Stimulated activated CD4-positive, alpha-beta T cell treated with anti-CD3 and anti-CD28 coated beads, Interleukin-4, amount 100 ng/mL, for 1 hour (primary cell): ENCODE data around the gene ZBTB20.

Experiments
- DNase-seq: peaks from one replicate; pipeline ENCODE4 v3.0.0-alpha.2; 2020

The ZBTB20 gene

GRCh38 chr3:115004201-115005140 is 142.6 kb downstream of the ZBTB20 start:
- DNase-seq = no peak

- no peak for DNase-seq
These were observed 148.0 kb downstream of the ZBTB20 start for GRCh38 chr3:114998971-114999579.

GRCh38 chr3:114994554-114995341 is 152.3 kb downstream of the ZBTB20 start:
- DNase-seq = no peak

GRCh38 chr3:114985776-114986175 is 161.3 kb downstream of the ZBTB20 start:
- no peak for DNase-seq

GRCh38 chr3:114983248-114983647 is 163.8 kb downstream of the ZBTB20 start:
- DNase-seq = no peak

GRCh38 chr3:114974387-114974786 is 172.7 kb downstream of the ZBTB20 start:
- no peak for DNase-seq

GRCh38 chr3:114973536-114973935 is 173.6 kb downstream of the ZBTB20 start:
- DNase-seq = no peak

- no peak for DNase-seq
These were observed 179.9 kb downstream of the ZBTB20 start for GRCh38 chr3:114967168-114967567.

GRCh38 chr3:114962189-114962588 is 184.9 kb downstream of the ZBTB20 start:
- DNase-seq = no peak

GRCh38 chr3:114958930-114959329 is 188.2 kb downstream of the ZBTB20 start:
- DNase-seq = no peak

GRCh38 chr3:114953800-114954199 is 193.3 kb downstream of the ZBTB20 start:
- no peak for DNase-seq

- no peak for DNase-seq
These were observed 193.8 kb downstream of the ZBTB20 start for GRCh38 chr3:114953215-114953799.

GRCh38 chr3:114942773-114943172 is 204.3 kb downstream of the ZBTB20 start:
- no peak for DNase-seq

- no peak for DNase-seq
These were observed 205.3 kb downstream of the ZBTB20 start for GRCh38 chr3:114941626-114942309.

- no peak for DNase-seq
These were observed 207.2 kb downstream of the ZBTB20 start for GRCh38 chr3:114939920-114940319.

GRCh38 chr3:114933407-114933806 is 213.7 kb downstream of the ZBTB20 start:
- DNase-seq = no peak

- DNase-seq = no peak
These were observed 216.9 kb downstream of the ZBTB20 start for GRCh38 chr3:114929971-114930732.

GRCh38 chr3:114928989-114929640 is 218.0 kb downstream of the ZBTB20 start:
- no peak for DNase-seq

- DNase-seq = no peak
These were observed 242.5 kb downstream of the ZBTB20 start for GRCh38 chr3:114904633-114905032.

GRCh38 chr3:114903213-114903612 is 243.9 kb downstream of the ZBTB20 start:
- DNase-seq = no peak

GRCh38 chr3:114902691-114903101 is 244.4 kb downstream of the ZBTB20 start:
- no peak for DNase-seq
